ENCODE results near the gene OR7G1. TPM values are rescaled to one million over a fixed set of nuclear protein-coding genes. Genes with fewer than 3 reads are reported as not detected.
A peak's percentile ranks its signal among the peaks of the same experiment; 100 is the strongest.

The OR7G1 gene
- total and polyA plus RNA-seq, 4 donors, result not detected

GRCh38 chr19:9146882-9147281 is 31.3 kb upstream of the OR7G1 start:
- H3K4me3 ChIP-seq (ENCODE audit: low read depth, low read length), result no peak overlapping the region
- H3K9me3 ChIP-seq (ENCODE audit: control insufficient read depth, insufficient read depth, low read length), result peaks cover 7% of the 10 kb centered on the region
- no peak overlapping the region for H3K27ac ChIP-seq (ENCODE audit: low read depth, low read length)
- no CpG with 5 or more reads among the region's 1 CpG for WGBS (ENCODE audit: insufficient coverage)
- no peaks in the 10 kb centered on the region for H3K27me3 ChIP-seq (ENCODE audit: control insufficient read depth, insufficient read depth, low read length)
- H3K36me3 ChIP-seq (ENCODE audit: control insufficient read depth, insufficient read depth, low read length), result peaks cover 4% of the 10 kb centered on the region
- no peaks in the 10 kb centered on the region for H3K4me1 ChIP-seq (ENCODE audit: control insufficient read depth, insufficient read depth, low read length)
- DNase-seq (ENCODE audit: low read depth in 4 of 6, low spot score in 6 of 6), result no peak

GRCh38 chr19:9144920-9145319 is 29.4 kb upstream of the OR7G1 start:
- peaks cover 7% of the 10 kb centered on the region for H3K9me3 ChIP-seq (ENCODE audit: control insufficient read depth, insufficient read depth, low read length)

GRCh38 chr19:9140159-9140874 is 24.8 kb upstream of the OR7G1 start, which contains the start of gene ZNF317:
Gene ZNF317, plus strand, starts transcription at chr19:9140397. Its CDS starts 15,620 bp downstream, at chr19:9156017.
- Histone ChIP-seq H3K27me3 (ENCODE audit: control insufficient read depth, insufficient read depth, low read length) (no peaks in the 10 kb centered on the region), H3K4me3 (ENCODE audit: low read depth, low read length) (peak within 1 kb of the TSS; percentile 90), H3K9me3 (ENCODE audit: control insufficient read depth, insufficient read depth, low read length) (peaks cover 7% of the 10 kb centered on the region), H3K36me3 (ENCODE audit: control insufficient read depth, insufficient read depth, low read length) (no peaks in the 10 kb centered on the region), H3K4me1 (ENCODE audit: control insufficient read depth, insufficient read depth, low read length) (no peaks in the 10 kb centered on the region), H3K27ac (ENCODE audit: low read depth, low read length) (peak within 1 kb of the TSS; percentile 86)
- peak; percentile 85 to 98 (median 94) for DNase-seq (ENCODE audit: low read depth in 4 of 6, low spot score in 6 of 6)
- under 1% methylated on average over 36 of the region's 43 CpGs for WGBS (ENCODE audit: insufficient coverage)

More at GRCh38 chr19:9144920-9145319, 29.4 kb upstream of the OR7G1 start:
- H3K4me1 ChIP-seq (ENCODE audit: control insufficient read depth, insufficient read depth, low read length), result no peaks in the 10 kb centered on the region
- 96% methylated on average over 4 of the region's 5 CpGs for WGBS (ENCODE audit: insufficient coverage)
- no peak overlapping the region for H3K27ac ChIP-seq (ENCODE audit: low read depth, low read length)
- no peak for DNase-seq (ENCODE audit: low read depth in 4 of 6, low spot score in 6 of 6)
- no peak overlapping the region for H3K4me3 ChIP-seq (ENCODE audit: low read depth, low read length)
- no peaks in the 10 kb centered on the region for H3K27me3 ChIP-seq (ENCODE audit: control insufficient read depth, insufficient read depth, low read length)
- H3K36me3 ChIP-seq (ENCODE audit: control insufficient read depth, insufficient read depth, low read length), result peaks cover 4% of the 10 kb centered on the region

GRCh38 chr19:9139609-9140158 is 24.1 kb upstream of the OR7G1 start:
- 43% methylated on average over 2 of the region's 8 CpGs for WGBS (ENCODE audit: insufficient coverage)
- H3K9me3 ChIP-seq (ENCODE audit: control insufficient read depth, insufficient read depth, low read length), result peaks cover 4% of the 10 kb centered on the region
- no peak for DNase-seq (ENCODE audit: low read depth in 4 of 6, low spot score in 6 of 6)
- no peaks in the 10 kb centered on the region for H3K36me3 ChIP-seq (ENCODE audit: control insufficient read depth, insufficient read depth, low read length)
- H3K4me1 ChIP-seq (ENCODE audit: control insufficient read depth, insufficient read depth, low read length), result no peaks in the 10 kb centered on the region
- H3K4me3 ChIP-seq (ENCODE audit: low read depth, low read length), result peak overlapping the region; percentile 90
- no peaks in the 10 kb centered on the region for H3K27me3 ChIP-seq (ENCODE audit: control insufficient read depth, insufficient read depth, low read length)
- H3K27ac ChIP-seq (ENCODE audit: low read depth, low read length), result peak overlapping the region; percentile 57

GRCh38 chr19:9132422-9132821 is 16.9 kb upstream of the OR7G1 start:
- Histone ChIP-seq H3K4me1 (ENCODE audit: control insufficient read depth, insufficient read depth, low read length) (no peaks in the 10 kb centered on the region), H3K36me3 (ENCODE audit: control insufficient read depth, insufficient read depth, low read length) (no peaks in the 10 kb centered on the region), H3K4me3 (ENCODE audit: low read depth, low read length) (no peak overlapping the region), H3K9me3 (ENCODE audit: control insufficient read depth, insufficient read depth, low read length) (no peaks in the 10 kb centered on the region), H3K27me3 (ENCODE audit: control insufficient read depth, insufficient read depth, low read length) (no peaks in the 10 kb centered on the region), H3K27ac (ENCODE audit: low read depth, low read length) (no peak overlapping the region)
- WGBS (ENCODE audit: insufficient coverage), result no CpG with 5 or more reads among the region's 5 CpGs
- DNase-seq (ENCODE audit: low read depth in 4 of 6, low spot score in 6 of 6), result no peak

- 90% methylated on average over 1 of the region's 1 CpG for WGBS (ENCODE audit: insufficient coverage)
- no peak for DNase-seq (ENCODE audit: low read depth in 4 of 6, low spot score in 6 of 6)
- Histone ChIP-seq H3K27me3 (ENCODE audit: control insufficient read depth, insufficient read depth, low read length) (no peaks in the 10 kb centered on the region), H3K27ac (ENCODE audit: low read depth, low read length) (no peak overlapping the region), H3K9me3 (ENCODE audit: control insufficient read depth, insufficient read depth, low read length) (no peaks in the 10 kb centered on the region), H3K4me1 (ENCODE audit: control insufficient read depth, insufficient read depth, low read length) (no peaks in the 10 kb centered on the region), H3K4me3 (ENCODE audit: low read depth, low read length) (no peak overlapping the region), H3K36me3 (ENCODE audit: control insufficient read depth, insufficient read depth, low read length) (no peaks in the 10 kb centered on the region)
Measured at GRCh38 chr19:9130965-9131364, 15.4 kb upstream of the OR7G1 start.

GRCh38 chr19:9128171-9128570 is 12.6 kb upstream of the OR7G1 start:
- DNase-seq (ENCODE audit: low read depth in 4 of 6, low spot score in 6 of 6), result no peak
- no peak overlapping the region for H3K27ac ChIP-seq (ENCODE audit: low read depth, low read length)
- no peaks in the 10 kb centered on the region for H3K27me3 ChIP-seq (ENCODE audit: control insufficient read depth, insufficient read depth, low read length)
- WGBS (ENCODE audit: insufficient coverage), result 75% methylated on average over 2 of the region's 3 CpGs
- no peaks in the 10 kb centered on the region for H3K4me1 ChIP-seq (ENCODE audit: control insufficient read depth, insufficient read depth, low read length)
- H3K9me3 ChIP-seq (ENCODE audit: control insufficient read depth, insufficient read depth, low read length), result no peaks in the 10 kb centered on the region
- H3K4me3 ChIP-seq (ENCODE audit: low read depth, low read length), result no peak overlapping the region
- no peaks in the 10 kb centered on the region for H3K36me3 ChIP-seq (ENCODE audit: control insufficient read depth, insufficient read depth, low read length)

GRCh38 chr19:9126900-9127405 is 11.4 kb upstream of the OR7G1 start, which contains the start of gene OR7G3:
Gene OR7G3, minus strand, starts transcription at chr19:9126950. Its CDS starts 0 bp downstream, at chr19:9126950.
- Histone ChIP-seq H3K27ac (ENCODE audit: low read depth, low read length) (no peak within 1 kb of the TSS), H3K9me3 (ENCODE audit: control insufficient read depth, insufficient read depth, low read length) (no peaks in the 10 kb centered on the region), H3K36me3 (ENCODE audit: control insufficient read depth, insufficient read depth, low read length) (no peaks in the 10 kb centered on the region), H3K27me3 (ENCODE audit: control insufficient read depth, insufficient read depth, low read length) (no peaks in the 10 kb centered on the region), H3K4me3 (ENCODE audit: low read depth, low read length) (no peak within 1 kb of the TSS), H3K4me1 (ENCODE audit: control insufficient read depth, insufficient read depth, low read length) (no peaks in the 10 kb centered on the region)
- DNase-seq (ENCODE audit: low read depth in 4 of 6, low spot score in 6 of 6), result no peak
- WGBS (ENCODE audit: insufficient coverage), result 78% methylated on average over 1 of the region's 1 CpG

- Histone ChIP-seq H3K27ac (ENCODE audit: low read depth, low read length) (no peak overlapping the region), H3K4me3 (ENCODE audit: low read depth, low read length) (no peak overlapping the region), H3K27me3 (ENCODE audit: control insufficient read depth, insufficient read depth, low read length) (no peaks in the 10 kb centered on the region), H3K4me1 (ENCODE audit: control insufficient read depth, insufficient read depth, low read length) (no peaks in the 10 kb centered on the region), H3K9me3 (ENCODE audit: control insufficient read depth, insufficient read depth, low read length) (no peaks in the 10 kb centered on the region), H3K36me3 (ENCODE audit: control insufficient read depth, insufficient read depth, low read length) (no peaks in the 10 kb centered on the region)
- DNase-seq (ENCODE audit: low read depth in 4 of 6, low spot score in 6 of 6), result no peak
- no CpG with 5 or more reads among the region's 5 CpGs for WGBS (ENCODE audit: insufficient coverage)
Measured at GRCh38 chr19:9116547-9116946, 984 bp upstream of the OR7G1 start.

- DNase-seq (ENCODE audit: low read depth in 4 of 6, low spot score in 6 of 6), result no peak
- Histone ChIP-seq H3K4me1 (ENCODE audit: control insufficient read depth, insufficient read depth, low read length) (no peaks in the 10 kb centered on the region), H3K36me3 (ENCODE audit: control insufficient read depth, insufficient read depth, low read length) (no peaks in the 10 kb centered on the region), H3K27me3 (ENCODE audit: control insufficient read depth, insufficient read depth, low read length) (no peaks in the 10 kb centered on the region), H3K9me3 (ENCODE audit: control insufficient read depth, insufficient read depth, low read length) (no peaks in the 10 kb centered on the region), H3K4me3 (ENCODE audit: low read depth, low read length) (no peak overlapping the region), H3K27ac (ENCODE audit: low read depth, low read length) (no peak overlapping the region)
- 81% methylated on average over 2 of the region's 2 CpGs for WGBS (ENCODE audit: insufficient coverage)
Measured at GRCh38 chr19:9109959-9110358, 5.6 kb downstream of the OR7G1 start.

Measured in spinal cord (tissue), 10 donors.